Choroid plexus epithelial cell (primary cell): ENCODE data around the gene NAT16.

ENCODE experiments used
- DNase-seq: peaks from one replicate; pipeline ENCODE4 v3.0.0-alpha.2; 2010; ENCODE audit warnings: low read depth
- H3K4me3 ChIP-seq: 2 replicates; pipeline ENCODE4 v1.5.1; 2011; ENCODE audit warnings: low read depth, mild to moderate bottlenecking, control low read depth, low read length, moderate library complexity
- CTCF ChIP-seq: conservative IDR thresholded peaks from 2 replicates; pipeline ENCODE4 v1.5.1; 2011; ENCODE audit warnings: low read depth, mild to moderate bottlenecking, control low read depth, inconsistent platforms, low read length, moderate library complexity

NAT16 gene

GRCh38 chr7:101128040-101128834, 51.9 kb downstream of the NAT16 start:
- DNase-seq: peak; percentile 78
- TF ChIP-seq CTCF: no peak
- H3K4me3 ChIP-seq: peak overlapping the region; percentile 72

GRCh38 chr7:101127460-101128039, 52.5 kb downstream of the NAT16 start:
- no peak for DNase-seq
- no peak for TF ChIP-seq CTCF
- peak overlapping the region; percentile 72 for H3K4me3 ChIP-seq

- H3K4me3 ChIP-seq: peak within 1 kb of the TSS; percentile 72
- peak; percentile 32 for TF ChIP-seq CTCF
- DNase-seq: peak; percentile 100
Measured at GRCh38 chr7:101126651-101127459, 53.2 kb downstream of the NAT16 start, which contains the start of gene SERPINE1. SERPINE1 (plus strand) TSS chr7:101127104; CDS start chr7:101128394, 1,290 bp downstream.

- TF ChIP-seq CTCF: no peak
- peak; percentile 89 for DNase-seq
- H3K4me3 ChIP-seq: no peak overlapping the region
Measured at GRCh38 chr7:101125989-101126650, 54.0 kb downstream of the NAT16 start.

GRCh38 chr7:101124376-101125056, 55.6 kb downstream of the NAT16 start:
- no peak overlapping the region for H3K4me3 ChIP-seq
- DNase-seq: peak; percentile 93
- no peak for TF ChIP-seq CTCF

GRCh38 chr7:101123703-101124068, 56.4 kb downstream of the NAT16 start:
- TF ChIP-seq CTCF: no peak
- no peak overlapping the region for H3K4me3 ChIP-seq
- no peak for DNase-seq
